ENCODE measurements around the gene ARID3C. TPM values are rescaled to one million over a fixed set of nuclear protein-coding genes. Genes with fewer than 3 reads are reported as not detected.

Gene ARID3C
- total RNA-seq, 1 donor from 2014 or later = not detected

DNA sequence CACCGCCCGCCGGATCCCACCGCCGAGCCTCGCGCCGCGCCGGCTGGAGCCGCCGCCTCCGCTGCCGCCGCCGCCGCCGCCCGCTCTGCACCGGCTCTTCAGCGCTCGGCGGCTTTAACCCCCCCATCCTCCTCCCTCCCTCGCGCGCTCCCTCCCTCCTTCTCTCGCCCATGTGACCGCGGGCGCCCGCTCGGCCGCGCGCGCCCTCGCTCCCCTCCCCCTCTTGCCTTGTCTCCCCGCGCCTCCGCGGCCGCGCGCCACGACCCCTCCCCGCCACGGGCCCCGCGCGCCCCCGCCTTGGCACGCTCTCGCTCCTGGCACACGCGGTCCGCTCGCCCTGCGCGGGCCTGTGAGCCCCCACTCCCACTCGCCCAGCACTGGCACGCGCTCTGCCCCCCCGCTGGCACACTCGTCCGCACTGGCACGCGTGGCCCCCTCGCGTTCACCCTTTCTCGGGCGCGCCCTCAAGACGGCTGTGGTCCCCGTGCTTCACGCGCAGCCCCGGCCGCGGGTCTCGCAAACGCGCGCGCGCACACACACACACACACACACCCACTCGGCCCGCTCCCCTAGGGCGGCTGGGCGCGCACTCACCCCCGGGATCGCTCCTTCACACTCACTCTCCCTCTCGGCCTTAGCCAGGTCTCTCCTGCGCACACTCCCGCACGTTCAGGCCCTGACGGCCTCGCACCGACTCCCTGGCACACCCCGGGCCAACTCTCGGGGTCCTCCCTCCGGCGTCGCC, 39.1 kb downstream of the ARID3C start, which contains the start of gene CNTFR:
Gene CNTFR (minus strand): TSS at position 89 of the 745 bp plus-strand sequence. CDS start 20,743 bp downstream, outside the sequence.
- H3K27me3 ChIP-seq (ENCODE audit: control insufficient read depth in 3 of 3, insufficient read depth in 3 of 3, low read length in 3 of 3) = peaks cover 5 to 27% (median 7%) of the 10 kb centered on the region in 3 donors
- H3K36me3 ChIP-seq (ENCODE audit: control insufficient read depth in 3 of 3, insufficient read depth in 3 of 3, low read length in 3 of 3) = no peaks in the 10 kb centered on the region
- H3K9ac ChIP-seq (ENCODE audit: low read depth in 1 of 3, low read length in 3 of 3) = peak within 1 kb of the TSS; percentile 59 to 85 (median 62)
- peak within 1 kb of the TSS; percentile 57 for H3K27ac ChIP-seq (ENCODE audit: low read depth, low read length)
- no peaks in the 10 kb centered on the region for H3K9me3 ChIP-seq (ENCODE audit: control insufficient read depth in 3 of 3, low read length in 3 of 3)
- H3K4me3 ChIP-seq (ENCODE audit: low read length in 3 of 3) = peak within 1 kb of the TSS; percentile 72 to 79 (median 75)
- H3K4me1 ChIP-seq (ENCODE audit: control insufficient read depth in 3 of 3, insufficient read depth in 3 of 3, low read length in 3 of 3) = peaks cover 61 to 87% (median 81%) of the 10 kb centered on the region in 3 donors

DNA sequence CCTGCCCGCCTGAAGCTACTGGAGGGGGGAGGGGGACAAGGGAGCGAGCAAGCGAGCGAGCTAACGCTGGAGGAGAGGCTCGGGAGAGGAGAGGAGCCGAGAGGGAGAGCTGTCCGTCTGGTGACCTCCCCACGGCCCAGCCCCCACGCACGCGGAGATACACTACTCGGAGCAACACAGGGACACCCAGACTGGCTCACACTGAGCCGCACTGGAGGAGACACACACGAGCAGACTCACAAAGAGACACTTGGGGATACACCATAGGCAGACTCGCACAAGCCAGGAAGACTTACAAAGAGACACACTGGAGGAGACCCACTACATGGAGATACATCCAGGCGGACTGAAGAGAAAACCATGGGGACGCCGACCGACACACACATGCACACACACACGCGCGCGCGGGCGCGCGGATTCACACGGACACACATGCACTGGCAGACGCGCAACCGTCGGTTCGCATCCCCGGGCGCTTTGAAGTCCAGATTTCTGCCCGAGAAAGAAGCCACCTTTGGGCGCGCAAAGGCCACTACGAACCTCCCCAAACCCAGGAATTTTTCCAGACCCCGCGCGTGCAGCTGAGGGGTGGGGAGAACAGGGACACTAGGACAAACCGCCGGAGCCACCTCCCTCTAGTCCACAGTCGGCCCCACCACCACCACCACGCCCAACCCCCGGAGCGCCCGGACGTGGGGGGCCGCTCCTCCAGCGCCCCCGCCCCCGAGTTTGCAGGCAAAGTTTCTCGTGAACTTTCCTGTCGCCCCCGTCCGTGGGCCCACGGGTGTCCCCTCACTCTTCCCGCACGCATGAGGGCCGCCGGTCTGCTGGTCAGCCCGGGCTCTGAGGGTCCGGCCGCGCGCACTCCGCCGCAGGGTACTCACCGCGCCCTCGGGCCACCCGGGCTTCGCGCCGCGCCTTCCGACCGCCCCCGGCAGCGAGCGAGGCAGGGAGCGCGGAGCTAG, 39.9 kb downstream of the ARID3C start:
- peak overlapping the region; percentile 22 for H3K27ac ChIP-seq (ENCODE audit: low read depth, low read length)
- H3K4me3 ChIP-seq (ENCODE audit: low read length in 3 of 3) = peak overlapping the region; percentile 72 to 79 (median 75)
- peak overlapping the region; percentile 50 to 85 (median 59) for H3K9ac ChIP-seq (ENCODE audit: low read depth in 1 of 3, low read length in 3 of 3)
- peaks cover 60 to 86% (median 81%) of the 10 kb centered on the region in 3 donors for H3K4me1 ChIP-seq (ENCODE audit: control insufficient read depth in 3 of 3, insufficient read depth in 3 of 3, low read length in 3 of 3)
- H3K27me3 ChIP-seq (ENCODE audit: control insufficient read depth in 3 of 3, insufficient read depth in 3 of 3, low read length in 3 of 3) = peaks cover 5 to 30% (median 7%) of the 10 kb centered on the region in 3 donors
- H3K36me3 ChIP-seq (ENCODE audit: control insufficient read depth in 3 of 3, insufficient read depth in 3 of 3, low read length in 3 of 3) = no peaks in the 10 kb centered on the region
- H3K9me3 ChIP-seq (ENCODE audit: control insufficient read depth in 3 of 3, low read length in 3 of 3) = no peaks in the 10 kb centered on the region

DNA sequence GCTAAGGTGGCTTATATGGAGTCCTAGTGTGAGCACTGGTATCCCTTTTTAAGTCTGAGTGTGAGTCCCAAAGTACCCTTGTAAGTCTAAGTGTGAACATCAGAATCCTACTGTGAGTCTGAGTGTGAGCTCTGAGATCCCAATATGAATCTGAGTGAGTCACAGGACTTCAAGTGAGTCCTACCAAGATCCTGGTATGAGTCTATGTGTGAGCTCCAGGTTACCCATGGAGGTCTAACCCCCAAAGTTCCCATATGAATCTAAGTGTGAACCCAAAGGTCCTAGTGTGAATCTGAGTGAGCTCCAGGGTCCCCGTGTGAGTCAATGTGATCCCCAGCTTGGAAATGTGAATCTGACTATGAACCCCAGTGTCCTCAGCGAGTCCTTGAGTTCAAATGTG, 41.6 kb downstream of the ARID3C start:
- peaks cover 5 to 28% (median 7%) of the 10 kb centered on the region in 3 donors for H3K27me3 ChIP-seq (ENCODE audit: control insufficient read depth in 3 of 3, insufficient read depth in 3 of 3, low read length in 3 of 3)
- peaks cover 49 to 78% (median 75%) of the 10 kb centered on the region in 3 donors for H3K4me1 ChIP-seq (ENCODE audit: control insufficient read depth in 3 of 3, insufficient read depth in 3 of 3, low read length in 3 of 3)
- H3K4me3 ChIP-seq (ENCODE audit: low read length in 3 of 3) = no peak overlapping the region
- H3K27ac ChIP-seq (ENCODE audit: low read depth, low read length) = no peak overlapping the region
- no peaks in the 10 kb centered on the region for H3K36me3 ChIP-seq (ENCODE audit: control insufficient read depth in 3 of 3, insufficient read depth in 3 of 3, low read length in 3 of 3)
- peak overlapping the region in 1 of 3 donors; percentile 45 for H3K9ac ChIP-seq (ENCODE audit: low read depth in 1 of 3, low read length in 3 of 3)
- no peaks in the 10 kb centered on the region for H3K9me3 ChIP-seq (ENCODE audit: control insufficient read depth in 3 of 3, low read length in 3 of 3)

DNA sequence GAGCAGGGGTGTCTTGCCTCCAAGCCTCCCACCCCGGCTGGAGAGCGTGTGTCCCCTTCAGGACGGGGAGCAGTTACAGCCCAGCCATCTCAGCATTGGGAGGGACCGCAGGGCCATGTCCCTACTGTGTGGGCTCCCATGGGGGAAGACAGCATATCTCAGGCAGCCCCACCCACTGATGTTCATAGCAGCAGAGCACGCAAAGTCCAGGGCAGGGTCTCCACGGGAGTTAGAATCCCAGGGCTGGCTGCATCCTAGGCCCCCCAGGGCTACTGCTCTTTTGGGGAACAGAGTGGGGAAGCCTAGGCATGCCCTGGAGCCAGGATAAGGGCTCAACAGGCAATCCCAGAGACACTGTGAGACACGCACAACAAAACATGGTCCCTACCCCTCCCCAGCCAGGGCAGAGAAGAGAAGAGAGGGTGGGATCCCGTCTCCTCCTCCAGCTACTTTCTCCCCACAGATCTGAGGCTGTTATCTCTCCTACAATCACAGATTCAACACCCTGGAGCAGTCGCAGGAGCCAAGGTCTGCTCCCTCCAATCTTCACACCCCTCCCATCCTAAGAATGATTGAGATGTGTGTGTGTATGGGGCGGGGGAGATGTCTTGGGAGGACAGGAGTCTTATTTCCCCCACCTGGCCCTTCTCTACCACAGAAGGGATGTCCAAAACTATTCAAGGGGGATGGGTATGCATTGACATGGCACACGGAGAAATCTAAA, 42.8 kb downstream of the ARID3C start:
- no peak overlapping the region for H3K27ac ChIP-seq (ENCODE audit: low read depth, low read length)
- H3K9me3 ChIP-seq (ENCODE audit: control insufficient read depth in 3 of 3, low read length in 3 of 3) = no peaks in the 10 kb centered on the region
- peaks cover 41 to 66% (median 65%) of the 10 kb centered on the region in 3 donors for H3K4me1 ChIP-seq (ENCODE audit: control insufficient read depth in 3 of 3, insufficient read depth in 3 of 3, low read length in 3 of 3)
- H3K36me3 ChIP-seq (ENCODE audit: control insufficient read depth in 3 of 3, insufficient read depth in 3 of 3, low read length in 3 of 3) = peaks cover 0 to 4% (median 0%) of the 10 kb centered on the region in 3 donors
- H3K4me3 ChIP-seq (ENCODE audit: low read length in 3 of 3) = no peak overlapping the region
- peaks cover 7 to 28% (median 9%) of the 10 kb centered on the region in 3 donors for H3K27me3 ChIP-seq (ENCODE audit: control insufficient read depth in 3 of 3, insufficient read depth in 3 of 3, low read length in 3 of 3)
- no peak overlapping the region for H3K9ac ChIP-seq (ENCODE audit: low read depth in 1 of 3, low read length in 3 of 3)

DNA sequence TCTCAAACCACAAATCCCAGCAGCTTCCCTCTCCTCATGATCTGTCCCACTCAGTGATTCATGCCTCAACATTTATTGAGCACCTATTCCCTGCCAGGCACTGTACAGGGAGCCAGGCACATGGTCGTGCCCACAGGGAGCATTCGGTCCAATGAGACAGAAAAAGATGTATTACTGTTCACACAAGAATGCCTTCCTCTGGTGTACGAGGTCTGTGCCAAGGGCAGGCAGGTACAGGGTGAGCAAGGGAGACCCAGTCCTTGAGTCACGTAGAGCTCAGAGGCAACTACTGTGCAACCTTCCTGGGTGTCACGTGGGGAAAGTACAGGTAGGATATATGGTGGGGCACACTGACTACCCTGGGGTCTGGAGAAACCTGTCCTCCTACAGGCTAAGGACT, 43.9 kb downstream of the ARID3C start:
- Histone ChIP-seq H3K4me1 (ENCODE audit: control insufficient read depth in 3 of 3, insufficient read depth in 3 of 3, low read length in 3 of 3) (peaks cover 34 to 55% (median 55%) of the 10 kb centered on the region in 3 donors), H3K4me3 (ENCODE audit: low read length in 3 of 3) (no peak overlapping the region), H3K9me3 (ENCODE audit: control insufficient read depth in 3 of 3, low read length in 3 of 3) (no peaks in the 10 kb centered on the region), H3K27ac (ENCODE audit: low read depth, low read length) (no peak overlapping the region), H3K36me3 (ENCODE audit: control insufficient read depth in 3 of 3, insufficient read depth in 3 of 3, low read length in 3 of 3) (peaks cover 0 to 4% (median 0%) of the 10 kb centered on the region in 3 donors), H3K9ac (ENCODE audit: low read depth in 1 of 3, low read length in 3 of 3) (no peak overlapping the region), H3K27me3 (ENCODE audit: control insufficient read depth in 3 of 3, insufficient read depth in 3 of 3, low read length in 3 of 3) (peaks cover 7 to 29% (median 13%) of the 10 kb centered on the region in 3 donors)

DNA sequence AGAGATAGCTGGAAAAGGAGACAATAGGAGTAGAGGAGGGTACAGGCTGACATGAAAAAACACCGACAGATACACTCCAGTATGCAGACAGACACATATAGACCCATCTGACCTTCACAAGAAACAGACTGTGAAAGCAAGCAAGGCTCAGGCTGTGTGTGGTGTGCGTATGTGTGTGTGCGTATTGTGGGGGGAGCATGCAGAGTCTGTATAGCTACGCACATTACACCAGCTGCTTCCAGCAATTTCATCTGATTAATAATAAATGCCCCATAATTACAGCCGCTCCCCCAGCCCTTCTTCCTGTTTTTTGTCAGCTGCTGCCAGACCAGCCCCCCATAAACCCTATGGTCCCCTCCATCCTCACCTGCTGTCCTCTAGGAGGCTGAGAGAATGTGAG, 46.1 kb downstream of the ARID3C start:
- Histone ChIP-seq H3K4me1 (ENCODE audit: control insufficient read depth in 3 of 3, insufficient read depth in 3 of 3, low read length in 3 of 3) (peaks cover 27 to 48% (median 42%) of the 10 kb centered on the region in 3 donors), H3K9ac (ENCODE audit: low read depth in 1 of 3, low read length in 3 of 3) (no peak overlapping the region), H3K4me3 (ENCODE audit: low read length in 3 of 3) (no peak overlapping the region), H3K9me3 (ENCODE audit: control insufficient read depth in 3 of 3, low read length in 3 of 3) (no peaks in the 10 kb centered on the region), H3K27me3 (ENCODE audit: control insufficient read depth in 3 of 3, insufficient read depth in 3 of 3, low read length in 3 of 3) (peaks cover 7 to 33% (median 10%) of the 10 kb centered on the region in 3 donors), H3K27ac (ENCODE audit: low read depth, low read length) (no peak overlapping the region), H3K36me3 (ENCODE audit: control insufficient read depth in 3 of 3, insufficient read depth in 3 of 3, low read length in 3 of 3) (peaks cover 0 to 4% (median 0%) of the 10 kb centered on the region in 3 donors)

DNA sequence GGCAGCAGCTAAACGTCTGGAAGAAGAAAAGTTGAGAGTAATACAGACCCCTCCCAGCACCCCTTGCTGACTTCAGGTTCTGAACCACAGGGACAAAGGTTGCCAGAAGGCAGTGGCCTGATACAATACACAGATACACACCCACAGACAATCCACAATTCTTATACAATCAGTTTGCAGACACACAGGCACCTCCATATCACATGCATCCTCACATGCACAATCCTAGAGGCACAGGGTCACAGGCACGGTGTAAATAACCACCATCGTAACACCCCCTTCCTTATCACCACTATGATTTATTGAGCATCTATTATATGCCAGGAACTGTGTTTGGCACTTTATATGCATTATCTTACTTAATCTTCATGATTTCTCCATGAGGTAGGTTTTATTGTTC, 47.5 kb downstream of the ARID3C start:
- Histone ChIP-seq H3K9me3 (ENCODE audit: control insufficient read depth in 3 of 3, low read length in 3 of 3) (no peaks in the 10 kb centered on the region), H3K4me3 (ENCODE audit: low read length in 3 of 3) (no peak overlapping the region), H3K4me1 (ENCODE audit: control insufficient read depth in 3 of 3, insufficient read depth in 3 of 3, low read length in 3 of 3) (peaks cover 22 to 37% (median 30%) of the 10 kb centered on the region in 3 donors), H3K9ac (ENCODE audit: low read depth in 1 of 3, low read length in 3 of 3) (no peak overlapping the region), H3K27me3 (ENCODE audit: control insufficient read depth in 3 of 3, insufficient read depth in 3 of 3, low read length in 3 of 3) (peaks cover 5 to 36% (median 10%) of the 10 kb centered on the region in 3 donors), H3K27ac (ENCODE audit: low read depth, low read length) (no peak overlapping the region), H3K36me3 (ENCODE audit: control insufficient read depth in 3 of 3, insufficient read depth in 3 of 3, low read length in 3 of 3) (peaks cover 0 to 4% (median under 1%) of the 10 kb centered on the region in 3 donors)

DNA sequence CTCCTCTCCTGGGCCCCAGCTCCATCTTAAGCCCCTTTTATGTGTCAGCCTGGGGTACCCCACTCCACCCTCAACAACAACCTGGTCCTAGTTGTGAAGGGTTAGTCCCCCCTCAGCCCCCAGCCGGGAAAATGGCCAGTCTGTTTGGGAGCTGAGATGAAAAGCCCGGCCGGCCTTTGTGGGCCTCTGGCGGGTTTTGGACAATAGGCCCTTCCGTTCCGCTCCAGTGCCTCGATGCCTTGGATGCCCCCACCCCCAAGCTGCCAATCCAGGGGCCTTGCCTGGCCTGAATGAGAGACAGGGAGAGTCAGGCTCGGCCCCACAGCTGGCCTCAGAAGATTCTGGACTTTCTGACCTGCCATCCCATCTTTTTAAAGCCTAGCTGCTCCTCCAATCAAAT, 48.5 kb downstream of the ARID3C start:
- Histone ChIP-seq H3K9me3 (ENCODE audit: control insufficient read depth in 3 of 3, low read length in 3 of 3) (no peaks in the 10 kb centered on the region), H3K9ac (ENCODE audit: low read depth in 1 of 3, low read length in 3 of 3) (no peak overlapping the region), H3K27ac (ENCODE audit: low read depth, low read length) (no peak overlapping the region), H3K4me3 (ENCODE audit: low read length in 3 of 3) (no peak overlapping the region), H3K4me1 (ENCODE audit: control insufficient read depth in 3 of 3, insufficient read depth in 3 of 3, low read length in 3 of 3) (peaks cover 16 to 29% (median 24%) of the 10 kb centered on the region in 3 donors), H3K27me3 (ENCODE audit: control insufficient read depth in 3 of 3, insufficient read depth in 3 of 3, low read length in 3 of 3) (peaks cover 0 to 31% (median 10%) of the 10 kb centered on the region in 3 donors), H3K36me3 (ENCODE audit: control insufficient read depth in 3 of 3, insufficient read depth in 3 of 3, low read length in 3 of 3) (peaks cover 0 to 4% (median 2%) of the 10 kb centered on the region in 3 donors)

DNA sequence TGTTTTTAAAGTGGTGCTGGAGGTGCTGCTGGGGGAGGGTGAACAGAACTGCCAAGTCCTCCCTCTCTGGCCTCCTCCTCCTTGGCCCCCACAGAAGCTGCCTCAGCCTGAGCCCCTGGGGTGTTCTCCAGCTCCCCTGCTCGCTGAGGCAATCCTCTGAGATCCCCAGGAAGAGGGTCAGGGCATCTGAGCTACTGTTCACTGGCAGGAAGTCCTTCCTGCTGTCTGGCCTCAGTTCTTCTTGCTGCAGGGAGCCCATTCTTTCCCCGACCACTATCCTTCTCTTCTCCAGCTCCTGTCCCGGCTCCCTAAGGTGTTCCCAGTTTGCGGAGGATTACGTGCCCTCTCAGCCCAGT, 49.1 kb downstream of the ARID3C start:
- H3K4me3 ChIP-seq (ENCODE audit: low read length in 3 of 3) = no peak overlapping the region
- H3K27ac ChIP-seq (ENCODE audit: low read depth, low read length) = no peak overlapping the region
- H3K36me3 ChIP-seq (ENCODE audit: control insufficient read depth in 3 of 3, insufficient read depth in 3 of 3, low read length in 3 of 3) = peaks cover 0 to 4% (median 2%) of the 10 kb centered on the region in 3 donors
- H3K27me3 ChIP-seq (ENCODE audit: control insufficient read depth in 3 of 3, insufficient read depth in 3 of 3, low read length in 3 of 3) = peaks cover 0 to 25% (median 10%) of the 10 kb centered on the region in 3 donors
- peaks cover 10 to 24% (median 18%) of the 10 kb centered on the region in 3 donors for H3K4me1 ChIP-seq (ENCODE audit: control insufficient read depth in 3 of 3, insufficient read depth in 3 of 3, low read length in 3 of 3)
- peak overlapping the region in 1 of 3 donors; percentile 21 for H3K9ac ChIP-seq (ENCODE audit: low read depth in 1 of 3, low read length in 3 of 3)
- H3K9me3 ChIP-seq (ENCODE audit: control insufficient read depth in 3 of 3, low read length in 3 of 3) = no peaks in the 10 kb centered on the region
